Heart left ventricle (tissue), 13 donors: ENCODE measurements around the gene DEGS2.

Experiments
- CTCF ChIP-seq, 12 donors: fragments of 200-600 bp; sonication (generic) in 4 of 12; IDR thresholded peaks; one replicate each; pipeline versions ENCODE4 v1.5.0 to v1.8.0; 2018 to 2022; ENCODE audit warnings: antibody characterized with exemption in 12 of 12, mild to moderate bottlenecking in 5 of 12
- POLR2A ChIP-seq, 2 donors: fragments of 450-650 bp; IDR thresholded peaks; one replicate each; pipeline ENCODE4 v1.6.1; 2017; ENCODE audit warnings: antibody characterized with exemption in 2 of 2, mild to moderate bottlenecking in 2 of 2, moderate library complexity in 2 of 2
- donor health status: ischemic (EF 13 %, LVEDD 7.1; RV severe dilation, severe dysfunction).
- donor health status: DM: no; HTN: yes; CAD: no.
- donor health status: DM: no; HTN: no; CAD: no.
- donor health status: ischemic (EF 25% LVEDD 6.9; RV normal size, moderate dysfunction).
- donor health status: ischemic (EF 25% LVEDD 5.7; RV mildly dilated, moderate dysfunction).
- donor health status: ischemic (EF 35%, LVEDD 5.7; RV mildly dilated, moderate dysfunction).
- donor health status: nonischemic (EF 11% LVEDD 7.7; RV severe dilation, severe dysfunction).
- donor health status: DM: yes; HTN: yes; CAD: no.
- donor health status: PGD.
- donor health status: ischemic (EF 29% LVEDD 5.4; RV normal size, mild dysfunction).
- donor health status: nonischemic (EF 23%, LVEDD 6.1; RV moderate dilation, normal function).

GRCh38 chr14:100130521-100130920 is 28.9 kb downstream of the DEGS2 start:
- TF ChIP-seq CTCF (IDR thresholded peaks at IDR 0.05) (no peak), POLR2A (IDR thresholded peaks at IDR 0.05) (no peak)
